ENCODE measurements around the gene BTF3. TPM values are rescaled to one million over a fixed set of nuclear protein-coding genes. Genes with fewer than 3 reads are reported as not detected.
"Not testable (repeated sequence)": the region's sequence is repeated elsewhere in the genome, so short reads cannot be mapped to it uniquely, and the experiment has no call there.

Gene BTF3
- total RNA-seq: 100 to 1,000 TPM; 693 to 807 TPM

GRCh38 chr5:73498057-73498992, at the start of gene BTF3:
BTF3 (plus strand) TSS chr5:73498442; CDS start chr5:73498668, 226 bp downstream.
- H3K27ac Mint-ChIP-seq: peak within 1 kb of the TSS; percentile 100

GRCh38 chr5:73448463-73449136, 49.6 kb upstream of the BTF3 start, which contains the start of gene FOXD1:
FOXD1 (minus strand) TSS chr5:73448777; CDS start chr5:73448362, 415 bp downstream.
- Mint-ChIP-seq H3K36me3 (ENCODE audit: low read depth) (no peaks in the 10 kb centered on the region), H3K4me1 (peaks cover 21% of the 10 kb centered on the region), H3K27me3 (peaks cover 77% of the 10 kb centered on the region), H3K9me3 (no peaks in the 10 kb centered on the region), H3K4me3 (peak within 1 kb of the TSS; percentile 69), H3K27ac (peak within 1 kb of the TSS; percentile 75)
- ChIA-PET POLR2A (no interaction called here), CTCF (interaction anchor here (0.8 kb wide), 1 partner anchor 31 kb away, joined by 4 read pairs; no protein-coding TSS in a partner anchor)
- DNase-seq: peak; percentile 15

More at GRCh38 chr5:73498057-73498992, at the start of gene BTF3:
- Mint-ChIP-seq H3K4me1 (peaks cover 40% of the 10 kb centered on the region), H3K9me3 (peaks cover 2% of the 10 kb centered on the region), H3K4me3 (peak within 1 kb of the TSS; percentile 96), H3K36me3 (ENCODE audit: low read depth) (peaks cover 41% of the 10 kb centered on the region), H3K27me3 (peaks cover 4% of the 10 kb centered on the region)
- ChIA-PET POLR2A (no interaction called here), CTCF (interaction anchor here (0.7 to 1.1 kb wide), 5 partner anchors 9 to 627 kb away, joined by 3 to 4 read pairs (median 3); no protein-coding TSS in a partner anchor)
- peak; percentile 96 for DNase-seq

- Mint-ChIP-seq H3K27me3 (peaks cover 76% of the 10 kb centered on the region), H3K9me3 (no peaks in the 10 kb centered on the region), H3K36me3 (ENCODE audit: low read depth) (no peaks in the 10 kb centered on the region), H3K4me3 (no peak overlapping the region), H3K4me1 (peaks cover 21% of the 10 kb centered on the region), H3K27ac (peak overlapping the region; percentile 31)
- no peak for DNase-seq
- CTCF ChIA-PET: interaction anchor here (0.7 to 1.7 kb wide), 2 partner anchors 9 to 218 kb away, joined by 3 to 4 read pairs; no protein-coding TSS in a partner anchor
- POLR2A ChIA-PET: no interaction called here
Observed at GRCh38 chr5:73450137-73450536, 48.1 kb upstream of the BTF3 start.

GRCh38 chr5:73450672-73451223, 47.5 kb upstream of the BTF3 start:
- H3K36me3 Mint-ChIP-seq (ENCODE audit: low read depth): no peaks in the 10 kb centered on the region
- ChIA-PET CTCF (interaction anchor here (0.6 to 1.7 kb wide), 19 partner anchors 10 to 235 kb away, joined by 3 to 11 read pairs (median 4); no protein-coding TSS in a partner anchor), POLR2A (no interaction called here)
- peaks cover 78% of the 10 kb centered on the region for H3K27me3 Mint-ChIP-seq
- H3K9me3 Mint-ChIP-seq: no peaks in the 10 kb centered on the region
- H3K4me1 Mint-ChIP-seq: peaks cover 21% of the 10 kb centered on the region
- peak overlapping the region; percentile 43 for H3K27ac Mint-ChIP-seq
- no peak for DNase-seq
- peak overlapping the region; percentile 41 for H3K4me3 Mint-ChIP-seq

- ChIA-PET CTCF (interaction anchor here (0.6 to 1.7 kb wide), 20 partner anchors 11 to 235 kb away, joined by 3 to 11 read pairs (median 4); no protein-coding TSS in a partner anchor), POLR2A (no interaction called here)
- DNase-seq: peak; percentile 57
- Mint-ChIP-seq H3K27ac (no peak overlapping the region), H3K4me3 (peak overlapping the region; percentile 41), H3K36me3 (ENCODE audit: low read depth) (no peaks in the 10 kb centered on the region), H3K9me3 (no peaks in the 10 kb centered on the region), H3K4me1 (peaks cover 20% of the 10 kb centered on the region), H3K27me3 (peaks cover 78% of the 10 kb centered on the region)
Observed at GRCh38 chr5:73451224-73452130, 46.8 kb upstream of the BTF3 start.

- Mint-ChIP-seq H3K4me1 (peaks cover 16% of the 10 kb centered on the region), H3K27ac (no peak overlapping the region), H3K9me3 (no peaks in the 10 kb centered on the region), H3K4me3 (no peak overlapping the region), H3K27me3 (peaks cover 80% of the 10 kb centered on the region), H3K36me3 (ENCODE audit: low read depth) (no peaks in the 10 kb centered on the region)
- CTCF ChIA-PET: no interaction called here
- DNase-seq: no peak
- POLR2A ChIA-PET: no interaction called here
Observed at GRCh38 chr5:73452215-73452614, 46.0 kb upstream of the BTF3 start.

- ChIA-PET POLR2A (no interaction called here), CTCF (interaction anchor here (0.6 to 1.1 kb wide), 2 partner anchors 17 to 35 kb away, joined by 3 to 5 read pairs; no protein-coding TSS in a partner anchor)
- peak; percentile 41 for DNase-seq
- H3K27me3 Mint-ChIP-seq: peaks cover 74% of the 10 kb centered on the region
- H3K4me1 Mint-ChIP-seq: peaks cover 8% of the 10 kb centered on the region
- no peak overlapping the region for H3K4me3 Mint-ChIP-seq
- H3K27ac Mint-ChIP-seq: no peak overlapping the region
- H3K9me3 Mint-ChIP-seq: no peaks in the 10 kb centered on the region
- H3K36me3 Mint-ChIP-seq (ENCODE audit: low read depth): no peaks in the 10 kb centered on the region
Observed at GRCh38 chr5:73454379-73455036, 43.7 kb upstream of the BTF3 start.

GRCh38 chr5:73456462-73456861, 41.8 kb upstream of the BTF3 start:
- CTCF ChIA-PET; H3K4me3 Mint-ChIP-seq; DNase-seq; H3K36me3 Mint-ChIP-seq (ENCODE audit: low read depth); H3K4me1 Mint-ChIP-seq; H3K9me3 Mint-ChIP-seq; H3K27ac Mint-ChIP-seq: not testable (repeated sequence)
- POLR2A ChIA-PET: interaction anchor here (0.7 kb wide), 1 partner anchor 223 kb away, joined by 13 read pairs; no protein-coding TSS in a partner anchor
- peaks cover 71% of the 10 kb centered on the region for H3K27me3 Mint-ChIP-seq

- H3K27me3 Mint-ChIP-seq: peaks cover 51% of the 10 kb centered on the region
- ChIA-PET POLR2A (no interaction called here), CTCF (no interaction called here)
- no peak for DNase-seq
- H3K4me3 Mint-ChIP-seq: no peak overlapping the region
- no peaks in the 10 kb centered on the region for H3K9me3 Mint-ChIP-seq
- no peaks in the 10 kb centered on the region for H3K4me1 Mint-ChIP-seq
- no peak overlapping the region for H3K27ac Mint-ChIP-seq
- no peaks in the 10 kb centered on the region for H3K36me3 Mint-ChIP-seq (ENCODE audit: low read depth)
Observed at GRCh38 chr5:73459366-73459765, 38.9 kb upstream of the BTF3 start.

- Mint-ChIP-seq H3K9me3 (no peaks in the 10 kb centered on the region), H3K27ac (no peak overlapping the region), H3K4me3 (no peak overlapping the region), H3K36me3 (ENCODE audit: low read depth) (no peaks in the 10 kb centered on the region), H3K27me3 (peaks cover 44% of the 10 kb centered on the region), H3K4me1 (no peaks in the 10 kb centered on the region)
- DNase-seq: no peak
- POLR2A ChIA-PET: no interaction called here
- CTCF ChIA-PET: no interaction called here
Observed at GRCh38 chr5:73460133-73460532, 38.1 kb upstream of the BTF3 start.

GRCh38 chr5:73464016-73464745, 34.1 kb upstream of the BTF3 start:
- Mint-ChIP-seq H3K27ac (no peak overlapping the region), H3K27me3 (peaks cover 27% of the 10 kb centered on the region), H3K4me3 (no peak overlapping the region), H3K36me3 (ENCODE audit: low read depth) (no peaks in the 10 kb centered on the region), H3K4me1 (no peaks in the 10 kb centered on the region), H3K9me3 (no peaks in the 10 kb centered on the region)
- ChIA-PET CTCF (no interaction called here), POLR2A (no interaction called here)
- no peak for DNase-seq
